ENCODE results near the gene PCDHB7. TPM values are rescaled to one million over a fixed set of nuclear protein-coding genes. Genes with fewer than 3 reads are reported as not detected.
"Not testable (repeated sequence)": the region's sequence is repeated elsewhere in the genome, so short reads cannot be mapped to it uniquely, and the experiment has no call there.

Gene PCDHB7
- total RNA-seq, 2 donors from 2014 or later: 4.2 to 7.1 TPM

GRCh38 chr5:141149812-141150211 is 22.6 kb upstream of the PCDHB7 start, which contains the start of gene PCDHB6:
Gene PCDHB6 (plus strand): TSS chr5:141150057. CDS start chr5:141150258, 201 bp downstream.
- Histone ChIP-seq H3K4me3 (peak within 1 kb of the TSS; percentile 20), H3K27me3 (replicated peaks; ENCODE audit: insufficient read depth) (no peaks in the 10 kb centered on the region), H3K36me3 (no peaks in the 10 kb centered on the region), H3K27ac (no peak within 1 kb of the TSS), H3K9me3 (peaks cover 58% of the 10 kb centered on the region), H3K4me1 (ENCODE audit: control insufficient read depth in 1 of 2, low read depth in 2 of 2) (no peaks in the 10 kb centered on the region)
- TF ChIP-seq, protein P1, sequence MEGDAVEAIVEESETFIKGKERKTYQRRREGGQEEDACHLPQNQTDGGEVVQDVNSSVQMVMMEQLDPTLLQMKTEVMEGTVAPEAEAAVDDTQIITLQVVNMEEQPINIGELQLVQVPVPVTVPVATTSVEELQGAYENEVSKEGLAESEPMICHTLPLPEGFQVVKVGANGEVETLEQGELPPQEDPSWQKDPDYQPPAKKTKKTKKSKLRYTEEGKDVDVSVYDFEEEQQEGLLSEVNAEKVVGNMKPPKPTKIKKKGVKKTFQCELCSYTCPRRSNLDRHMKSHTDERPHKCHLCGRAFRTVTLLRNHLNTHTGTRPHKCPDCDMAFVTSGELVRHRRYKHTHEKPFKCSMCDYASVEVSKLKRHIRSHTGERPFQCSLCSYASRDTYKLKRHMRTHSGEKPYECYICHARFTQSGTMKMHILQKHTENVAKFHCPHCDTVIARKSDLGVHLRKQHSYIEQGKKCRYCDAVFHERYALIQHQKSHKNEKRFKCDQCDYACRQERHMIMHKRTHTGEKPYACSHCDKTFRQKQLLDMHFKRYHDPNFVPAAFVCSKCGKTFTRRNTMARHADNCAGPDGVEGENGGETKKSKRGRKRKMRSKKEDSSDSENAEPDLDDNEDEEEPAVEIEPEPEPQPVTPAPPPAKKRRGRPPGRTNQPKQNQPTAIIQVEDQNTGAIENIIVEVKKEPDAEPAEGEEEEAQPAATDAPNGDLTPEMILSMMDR (IDR thresholded peaks at IDR 0.05): no peak
- DNase-seq (ENCODE audit: low spot score): no peak
- ATAC-seq (ENCODE audit: insufficient number of reproducible peaks, low FRiP score, low read depth): no peak

DNA sequence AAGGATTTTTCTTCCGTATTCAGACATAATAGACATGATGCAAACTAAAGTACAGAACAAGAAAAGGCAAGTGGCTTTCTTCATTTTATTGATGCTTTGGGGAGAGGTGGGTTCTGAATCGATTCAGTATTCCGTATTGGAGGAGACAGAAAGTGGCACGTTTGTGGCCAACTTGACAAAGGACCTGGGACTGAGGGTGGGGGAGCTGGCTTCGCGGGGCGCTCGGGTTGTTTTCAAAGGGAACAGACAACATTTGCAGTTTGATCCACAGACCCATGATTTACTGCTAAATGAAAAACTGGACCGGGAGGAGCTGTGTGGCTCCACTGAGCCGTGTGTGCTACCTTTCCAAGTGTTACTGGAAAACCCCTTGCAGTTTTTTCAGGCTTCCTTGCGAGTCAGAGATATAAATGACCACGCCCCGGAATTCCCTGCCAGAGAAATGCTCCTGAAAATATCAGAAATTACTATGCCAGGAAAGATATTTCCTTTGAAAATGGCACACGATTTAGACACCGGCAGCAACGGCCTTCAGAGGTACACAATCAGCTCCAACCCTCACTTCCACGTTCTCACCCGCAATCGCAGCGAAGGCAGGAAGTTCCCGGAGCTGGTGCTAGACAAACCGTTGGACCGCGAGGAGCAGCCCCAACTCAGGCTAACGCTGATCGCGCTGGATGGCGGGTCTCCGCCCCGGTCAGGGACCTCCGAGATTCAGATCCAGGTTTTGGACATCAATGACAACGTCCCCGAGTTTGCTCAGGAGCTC is 22.0 kb upstream of the PCDHB7 start:
- DNase-seq (ENCODE audit: low spot score) (no peak), ATAC-seq (ENCODE audit: insufficient number of reproducible peaks, low FRiP score, low read depth) (no peak)
- Histone ChIP-seq H3K27me3 (replicated peaks; ENCODE audit: insufficient read depth) (no peaks in the 10 kb centered on the region), H3K36me3 (no peaks in the 10 kb centered on the region), H3K27ac (no peak overlapping the region), H3K4me1 (ENCODE audit: control insufficient read depth in 1 of 2, low read depth in 2 of 2) (no peaks in the 10 kb centered on the region), H3K9me3 (peaks cover 58% of the 10 kb centered on the region), H3K4me3 (peak overlapping the region; percentile 20)
- TF ChIP-seq, protein P1 (IDR thresholded peaks at IDR 0.05): no peak

- DNase-seq (ENCODE audit: low spot score) (no peak), ATAC-seq (ENCODE audit: insufficient number of reproducible peaks, low FRiP score, low read depth) (no peak)
- H3K36me3 ChIP-seq: no peaks in the 10 kb centered on the region
- no peaks in the 10 kb centered on the region for H3K27me3 ChIP-seq (replicated peaks; ENCODE audit: insufficient read depth)
- no peaks in the 10 kb centered on the region for H3K4me1 ChIP-seq (ENCODE audit: control insufficient read depth in 1 of 2, low read depth in 2 of 2)
- H3K9me3 ChIP-seq: peaks cover 58% of the 10 kb centered on the region
- TF ChIP-seq, protein P1 (IDR thresholded peaks at IDR 0.05): no peak
- no peak overlapping the region for H3K27ac ChIP-seq
- no peak overlapping the region for H3K4me3 ChIP-seq
Observed at GRCh38 chr5:141150993-141151325, 21.5 kb upstream of the PCDHB7 start.

DNA sequence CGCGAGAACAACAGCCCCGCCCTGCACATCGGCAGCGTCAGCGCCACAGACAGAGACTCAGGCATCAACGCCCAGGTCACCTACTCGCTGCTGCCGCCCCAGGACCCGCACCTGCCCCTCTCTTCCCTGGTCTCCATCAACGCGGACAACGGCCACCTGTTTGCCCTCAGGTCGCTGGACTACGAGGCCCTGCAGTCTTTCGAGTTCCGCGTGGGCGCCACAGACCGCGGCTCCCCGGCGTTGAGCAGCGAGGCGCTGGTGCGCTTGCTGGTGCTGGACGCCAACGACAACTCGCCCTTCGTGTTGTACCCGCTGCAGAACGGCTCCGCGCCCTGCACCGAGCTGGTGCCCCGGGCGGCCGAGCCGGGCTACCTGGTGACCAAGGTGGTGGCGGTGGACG is 20.8 kb upstream of the PCDHB7 start:
- H3K27ac ChIP-seq; ATAC-seq (ENCODE audit: insufficient number of reproducible peaks, low FRiP score, low read depth); H3K4me3 ChIP-seq; H3K27me3 ChIP-seq (replicated peaks; ENCODE audit: insufficient read depth); H3K36me3 ChIP-seq; H3K4me1 ChIP-seq (ENCODE audit: control insufficient read depth in 1 of 2, low read depth in 2 of 2); DNase-seq (ENCODE audit: low spot score): not testable (repeated sequence)
- peaks cover 65% of the 10 kb centered on the region for H3K9me3 ChIP-seq

DNA sequence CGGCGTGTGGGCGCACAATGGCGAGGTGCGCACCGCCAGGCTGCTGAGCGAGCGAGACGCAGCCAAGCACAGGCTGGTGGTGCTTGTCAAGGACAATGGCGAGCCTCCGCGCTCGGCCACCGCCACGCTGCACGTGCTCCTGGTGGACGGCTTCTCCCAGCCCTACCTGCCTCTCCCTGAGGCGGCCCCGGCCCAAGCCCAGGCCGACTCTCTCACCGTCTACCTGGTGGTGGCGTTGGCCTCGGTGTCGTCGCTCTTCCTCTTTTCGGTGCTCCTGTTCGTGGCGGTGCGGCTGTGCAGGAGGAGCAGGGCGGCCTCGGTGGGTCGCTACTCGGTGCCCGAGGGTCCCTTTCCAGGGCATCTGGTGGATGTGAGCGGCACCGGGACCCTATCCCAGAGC is 20.3 kb upstream of the PCDHB7 start:
- DNase-seq (ENCODE audit: low spot score); H3K4me1 ChIP-seq (ENCODE audit: control insufficient read depth in 1 of 2, low read depth in 2 of 2); H3K27me3 ChIP-seq (replicated peaks; ENCODE audit: insufficient read depth); H3K27ac ChIP-seq; H3K4me3 ChIP-seq; H3K36me3 ChIP-seq; ATAC-seq (ENCODE audit: insufficient number of reproducible peaks, low FRiP score, low read depth): not testable (repeated sequence)
- peaks cover 70% of the 10 kb centered on the region for H3K9me3 ChIP-seq

- ATAC-seq (ENCODE audit: insufficient number of reproducible peaks, low FRiP score, low read depth): no peak
- H3K27ac ChIP-seq: no peak overlapping the region
- no peak for DNase-seq (ENCODE audit: low spot score)
- H3K4me3 ChIP-seq: no peak overlapping the region
- peaks cover 55% of the 10 kb centered on the region for H3K9me3 ChIP-seq
- H3K27me3 ChIP-seq (replicated peaks; ENCODE audit: insufficient read depth): no peaks in the 10 kb centered on the region
- no peaks in the 10 kb centered on the region for H3K36me3 ChIP-seq
- TF ChIP-seq, protein P1 (IDR thresholded peaks at IDR 0.05): no peak
- H3K4me1 ChIP-seq (ENCODE audit: control insufficient read depth in 1 of 2, low read depth in 2 of 2): no peaks in the 10 kb centered on the region
Observed at GRCh38 chr5:141155540-141156374, 16.7 kb upstream of the PCDHB7 start.

DNA sequence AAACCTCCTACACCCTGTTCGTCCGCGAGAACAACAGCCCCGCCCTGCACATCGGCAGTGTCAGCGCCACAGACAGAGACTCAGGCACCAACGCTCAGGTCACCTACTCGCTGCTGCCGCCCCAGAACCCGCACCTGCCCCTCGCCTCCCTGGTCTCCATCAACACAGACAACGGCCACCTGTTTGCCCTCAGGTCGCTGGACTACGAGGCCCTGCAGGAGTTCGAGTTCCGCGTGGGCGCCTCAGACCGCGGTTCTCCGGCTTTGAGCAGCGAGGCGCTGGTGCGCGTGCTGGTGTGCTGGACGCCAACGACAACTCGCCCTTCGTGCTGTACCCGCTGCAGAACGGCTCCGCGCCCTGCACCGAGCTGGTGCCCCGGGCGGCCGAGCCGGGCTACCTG is 15.1 kb upstream of the PCDHB7 start:
- H3K4me1 ChIP-seq (ENCODE audit: control insufficient read depth in 1 of 2, low read depth in 2 of 2); H3K27me3 ChIP-seq (replicated peaks; ENCODE audit: insufficient read depth); H3K4me3 ChIP-seq; ATAC-seq (ENCODE audit: insufficient number of reproducible peaks, low FRiP score, low read depth); H3K27ac ChIP-seq; DNase-seq (ENCODE audit: low spot score); H3K36me3 ChIP-seq: not testable (repeated sequence)
- peaks cover 49% of the 10 kb centered on the region for H3K9me3 ChIP-seq

DNA sequence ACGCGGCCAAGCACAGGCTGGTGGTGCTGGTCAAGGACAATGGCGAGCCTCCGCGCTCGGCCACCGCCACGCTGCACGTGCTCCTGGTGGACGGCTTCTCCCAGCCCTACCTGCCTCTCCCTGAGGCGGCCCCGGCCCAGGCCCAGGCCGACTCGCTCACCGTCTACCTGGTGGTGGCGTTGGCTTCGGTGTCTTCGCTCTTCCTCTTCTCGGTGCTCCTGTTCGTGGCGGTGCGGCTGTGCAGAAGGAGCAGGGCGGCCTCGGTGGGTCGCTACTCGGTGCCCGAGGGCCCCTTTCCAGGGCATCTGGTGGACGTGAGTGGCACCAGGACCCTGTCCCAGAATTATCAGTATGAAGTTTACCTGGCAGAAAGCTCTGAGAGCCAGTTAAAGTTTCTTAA is 14.5 kb upstream of the PCDHB7 start:
- not testable (repeated sequence) for DNase-seq (ENCODE audit: low spot score); ATAC-seq (ENCODE audit: insufficient number of reproducible peaks, low FRiP score, low read depth); H3K27me3 ChIP-seq (replicated peaks; ENCODE audit: insufficient read depth); H3K27ac ChIP-seq; H3K36me3 ChIP-seq; H3K4me1 ChIP-seq (ENCODE audit: control insufficient read depth in 1 of 2, low read depth in 2 of 2); H3K4me3 ChIP-seq
- H3K9me3 ChIP-seq: peaks cover 49% of the 10 kb centered on the region
